ENCODE measurements around the gene SLC9A4.
"Not testable (repeated sequence)": the region's sequence is repeated elsewhere in the genome, so short reads cannot be mapped to it uniquely, and the experiment has no call there.

The SLC9A4 gene

GRCh38 chr2:102551329-102552096 lies 78.5 kb downstream of the SLC9A4 start:
- TF ChIP-seq SPI1 (IDR thresholded peaks at IDR 0.05; ENCODE audit: borderline replicate concordance, low read depth) (no peak), REST (IDR thresholded peaks at IDR 0.05; ENCODE audit: insufficient replicate concordance, low read depth) (no peak), GABPA (IDR thresholded peaks at IDR 0.05; ENCODE audit: low read depth) (no peak), CTCF (IDR thresholded peaks at IDR 0.05; ENCODE audit: insufficient read depth, low read length) (no peak), POLR2AphosphoS5 (IDR thresholded peaks at IDR 0.05; ENCODE audit: low read depth) (no peak)
- no peaks in the 10 kb centered on the region for H3K27me3 ChIP-seq (ENCODE audit: insufficient read depth, poor library complexity, severe bottlenecking)
- no peak overlapping the region for H3K27ac ChIP-seq (replicated peaks)
- no peak for DNase-seq (ENCODE audit: low read depth in 1 of 2, low spot score in 1 of 2)
- H3K4me3 ChIP-seq (replicated peaks; ENCODE audit: insufficient read depth, low read length), result no peak overlapping the region

GRCh38 chr2:102553601-102554000 lies 80.6 kb downstream of the SLC9A4 start:
- Histone ChIP-seq H3K27me3 (ENCODE audit: insufficient read depth, poor library complexity, severe bottlenecking) (no peaks in the 10 kb centered on the region), H3K27ac (replicated peaks) (no peak overlapping the region), H3K4me3 (replicated peaks; ENCODE audit: insufficient read depth, low read length) (no peak overlapping the region)
- no peak for TF ChIP-seq SPI1 (IDR thresholded peaks at IDR 0.05; ENCODE audit: borderline replicate concordance, low read depth)
- TF ChIP-seq REST (IDR thresholded peaks at IDR 0.05; ENCODE audit: insufficient replicate concordance, low read depth), result no peak
- TF ChIP-seq GABPA (IDR thresholded peaks at IDR 0.05; ENCODE audit: low read depth), result no peak
- no peak for TF ChIP-seq CTCF (IDR thresholded peaks at IDR 0.05; ENCODE audit: insufficient read depth, low read length)
- TF ChIP-seq POLR2AphosphoS5 (IDR thresholded peaks at IDR 0.05; ENCODE audit: low read depth), result no peak
- no peak for DNase-seq (ENCODE audit: low read depth in 1 of 2, low spot score in 1 of 2)

GRCh38 chr2:102558463-102558862 lies 85.4 kb downstream of the SLC9A4 start:
- TF ChIP-seq SPI1 (IDR thresholded peaks at IDR 0.05; ENCODE audit: borderline replicate concordance, low read depth), result no peak
- no peak for TF ChIP-seq GABPA (IDR thresholded peaks at IDR 0.05; ENCODE audit: low read depth)
- TF ChIP-seq REST (IDR thresholded peaks at IDR 0.05; ENCODE audit: insufficient replicate concordance, low read depth), result no peak
- TF ChIP-seq CTCF (IDR thresholded peaks at IDR 0.05; ENCODE audit: insufficient read depth, low read length), result no peak
- TF ChIP-seq POLR2AphosphoS5 (IDR thresholded peaks at IDR 0.05; ENCODE audit: low read depth), result no peak
- Histone ChIP-seq H3K4me3 (replicated peaks; ENCODE audit: insufficient read depth, low read length) (no peak overlapping the region), H3K27me3 (ENCODE audit: insufficient read depth, poor library complexity, severe bottlenecking) (no peaks in the 10 kb centered on the region), H3K27ac (replicated peaks) (no peak overlapping the region)
- no peak for DNase-seq (ENCODE audit: low read depth in 1 of 2, low spot score in 1 of 2)

GRCh38 chr2:102562542-102562941 lies 89.5 kb downstream of the SLC9A4 start:
- DNase-seq (ENCODE audit: low read depth in 1 of 2, low spot score in 1 of 2), result peak in 1 of 2 experiments; percentile 21
- H3K27ac ChIP-seq (replicated peaks); H3K4me3 ChIP-seq (replicated peaks; ENCODE audit: insufficient read depth, low read length); H3K27me3 ChIP-seq (ENCODE audit: insufficient read depth, poor library complexity, severe bottlenecking): not testable (repeated sequence)

Data from HL-60 (cell line).